Esophagus muscularis mucosa (tissue), 3 donors: ENCODE measurements around the gene KCNQ5.

ENCODE experiments used
- CTCF ChIP-seq, 3 experiments: fragments of 200-600 bp in 2 of 3; fragments of 450-650 bp in 1 of 3; sonication (generic) in 2 of 3; IDR thresholded peaks; one replicate each; pipeline ENCODE4 v1.5.1; 2017 to 2019; ENCODE audit warnings: antibody characterized with exemption in 3 of 3, mild to moderate bottlenecking in 2 of 3, moderate library complexity in 1 of 3
- POLR2A ChIP-seq: fragments of 450-650 bp; IDR thresholded peaks from one replicate; pipeline ENCODE4 v1.6.1; 2017; ENCODE audit warnings: antibody characterized with exemption, moderate library complexity, mild to moderate bottlenecking, low read depth

GRCh38 chr6:73236144-73236750 is 614.4 kb downstream of the KCNQ5 start:
- TF ChIP-seq POLR2A, result no peak
- no peak for TF ChIP-seq CTCF (IDR thresholded peaks at IDR 0.05)
